Stimulated activated CD4-positive, alpha-beta T cell treated with anti-CD3 and anti-CD28 coated beads, Interleukin-2, amount 100 ng/mL, for 48 hours (primary cell): ENCODE measurements around the gene DRC3.

Experiments
- DNase-seq, 2 donors: peaks; one replicate each; pipeline ENCODE4 v3.0.0-alpha.2; 2020

The DRC3 gene

DNA sequence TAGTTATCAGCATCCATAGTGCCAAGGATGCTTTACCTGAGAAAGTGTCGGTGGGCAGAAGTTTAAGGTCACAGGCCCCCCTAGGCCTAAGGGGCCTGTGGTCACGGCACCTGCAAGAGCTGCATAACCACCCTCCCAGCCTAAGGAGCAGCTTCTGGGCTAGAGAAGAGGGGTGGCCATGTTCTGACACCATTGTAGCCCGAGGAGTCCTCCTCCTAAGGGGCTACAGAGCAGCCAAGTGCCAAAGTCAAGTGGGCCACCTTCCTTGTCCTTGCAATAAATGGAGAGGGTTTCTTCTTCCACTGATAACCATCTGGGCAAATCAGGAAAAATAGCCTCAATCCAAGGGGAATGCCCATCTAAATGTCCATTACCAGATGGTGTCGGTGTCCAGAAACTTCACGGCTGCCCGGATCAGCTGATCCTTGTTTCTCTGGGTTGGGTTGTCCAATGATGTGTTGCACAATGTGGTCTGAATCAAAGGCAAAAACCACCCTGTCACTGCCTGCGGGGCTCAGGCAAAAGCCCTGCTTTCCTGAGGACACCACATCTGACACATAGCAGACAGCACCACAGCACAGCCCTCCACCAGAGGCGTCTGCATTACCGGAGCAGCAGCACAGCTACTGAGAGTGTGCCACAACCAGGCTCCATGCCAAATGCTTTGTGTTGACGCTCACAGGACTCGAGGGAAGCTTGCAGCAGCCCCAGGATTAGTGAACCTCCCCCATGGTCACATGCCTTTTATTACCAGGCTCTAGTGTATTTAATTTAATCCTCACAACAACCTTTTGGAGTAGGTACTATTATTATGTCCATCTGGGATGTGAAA is 53.5 kb downstream of the DRC3 start:
- no peak for DNase-seq

DNA sequence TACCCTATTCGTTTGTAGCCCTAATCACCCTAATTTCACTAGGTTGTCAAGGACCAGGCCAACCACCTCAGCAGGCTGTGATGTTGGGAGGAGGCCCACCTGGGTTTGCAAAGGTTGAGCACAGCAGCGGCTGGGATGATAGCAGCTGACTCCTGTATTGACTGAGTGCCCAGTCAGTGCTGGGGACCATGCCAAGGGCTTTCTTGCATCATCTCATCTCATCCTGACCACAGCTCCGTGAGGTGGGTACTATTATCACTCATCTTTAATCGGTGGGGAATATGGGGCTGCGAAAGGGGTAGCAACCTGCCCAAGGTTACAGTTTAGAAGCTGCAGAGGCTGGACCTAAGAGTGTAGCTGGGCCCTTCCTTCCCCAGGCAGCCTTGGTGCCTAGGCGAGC is 54.6 kb downstream of the DRC3 start:
- no peak for DNase-seq

GRCh38 chr17:18028114-18028951 is 55.7 kb downstream of the DRC3 start:
- DNase-seq = no peak

DNA sequence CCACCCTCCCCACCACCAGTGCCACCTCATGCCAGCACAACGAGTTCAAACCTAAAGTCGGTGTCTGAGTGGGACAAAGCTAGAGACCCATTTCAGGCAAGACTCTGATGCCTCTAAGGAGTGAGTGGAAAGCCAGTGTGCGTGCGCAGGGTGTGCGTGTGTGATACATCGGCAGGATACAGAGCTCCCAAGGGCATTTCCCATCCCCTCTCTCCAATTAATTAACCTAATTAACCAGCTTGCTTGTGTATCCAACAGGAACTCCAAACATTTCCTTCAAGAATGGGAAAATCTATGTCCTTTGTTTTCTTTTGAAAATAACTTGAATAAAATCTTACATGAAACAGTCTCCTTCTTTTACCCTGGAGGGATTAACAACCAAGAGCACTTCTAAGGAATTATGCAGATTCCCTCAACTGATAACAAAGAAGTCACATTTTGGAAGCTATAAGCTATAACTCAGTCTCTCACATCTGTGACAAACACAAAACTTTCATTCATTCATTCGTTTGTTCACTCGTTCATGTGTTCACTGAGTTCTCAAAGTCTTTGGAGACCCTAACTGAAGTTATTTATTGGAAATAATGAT is 56.4 kb downstream of the DRC3 start:
- no peak for DNase-seq

DNA sequence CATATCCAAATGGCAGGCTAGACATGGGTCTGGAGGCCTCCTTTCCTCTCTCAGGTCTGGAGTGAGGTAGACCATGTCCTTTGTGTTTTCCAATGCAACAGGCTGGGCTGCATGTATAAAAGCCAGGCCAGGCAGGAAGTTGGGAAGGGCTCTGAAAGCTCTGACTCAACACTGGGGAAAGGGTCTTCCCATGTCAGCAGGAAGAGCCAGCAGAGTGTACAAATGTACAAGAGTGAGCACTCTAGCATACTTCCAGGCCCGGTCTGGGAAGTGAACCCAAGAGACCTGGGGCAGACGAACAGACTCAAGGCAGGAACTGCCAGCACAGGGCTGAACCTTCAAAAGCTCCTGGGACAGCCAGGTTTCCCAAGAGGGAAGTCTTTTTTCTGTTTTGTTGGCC is 59.3 kb downstream of the DRC3 start:
- DNase-seq = no peak

- DNase-seq = peak; percentile 32 to 42
Observed at GRCh38 chr17:18033442-18034099, 60.9 kb downstream of the DRC3 start.

DNA sequence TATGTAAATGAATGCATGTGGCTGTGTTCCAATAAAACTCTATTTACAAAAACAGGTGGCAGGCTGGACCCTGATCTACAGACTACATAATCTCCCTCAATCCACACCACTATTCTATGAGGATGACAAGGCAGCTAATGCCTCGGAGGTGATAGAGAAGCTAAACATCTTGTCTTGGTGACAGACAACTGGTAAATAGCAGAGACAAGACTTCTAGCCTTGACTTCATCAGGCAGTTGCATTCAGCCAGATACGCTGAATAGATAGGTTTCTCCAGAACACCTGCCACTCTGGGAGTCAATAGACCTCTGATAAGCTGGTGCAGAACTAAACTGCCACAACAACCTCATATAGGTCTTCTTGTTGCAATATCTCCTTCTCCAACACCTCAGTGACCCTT is 63.0 kb downstream of the DRC3 start:
- DNase-seq = no peak

DNA sequence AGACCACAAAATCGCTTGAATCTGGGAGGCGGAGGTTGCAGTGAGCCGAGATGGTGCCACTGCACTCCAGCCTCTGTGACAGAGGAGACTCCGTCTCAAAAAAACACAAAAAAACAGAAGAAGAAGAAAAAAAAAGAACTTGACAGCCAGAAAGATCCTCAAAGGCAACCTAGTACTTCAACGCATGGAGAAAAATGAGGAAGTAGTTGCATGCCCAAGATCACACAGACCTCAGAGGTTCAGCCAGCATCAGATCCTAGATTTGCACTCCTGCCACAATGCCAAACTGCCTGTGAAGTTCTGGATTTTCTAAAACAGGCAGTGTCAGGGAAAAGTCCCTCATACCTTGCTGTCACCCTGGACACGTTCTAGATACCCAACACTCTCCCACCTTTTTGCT is 64.8 kb downstream of the DRC3 start:
- DNase-seq = no peak

GRCh38 chr17:18038149-18038850 is 65.6 kb downstream of the DRC3 start:
- DNase-seq = peak; percentile 11 to 21

DNA sequence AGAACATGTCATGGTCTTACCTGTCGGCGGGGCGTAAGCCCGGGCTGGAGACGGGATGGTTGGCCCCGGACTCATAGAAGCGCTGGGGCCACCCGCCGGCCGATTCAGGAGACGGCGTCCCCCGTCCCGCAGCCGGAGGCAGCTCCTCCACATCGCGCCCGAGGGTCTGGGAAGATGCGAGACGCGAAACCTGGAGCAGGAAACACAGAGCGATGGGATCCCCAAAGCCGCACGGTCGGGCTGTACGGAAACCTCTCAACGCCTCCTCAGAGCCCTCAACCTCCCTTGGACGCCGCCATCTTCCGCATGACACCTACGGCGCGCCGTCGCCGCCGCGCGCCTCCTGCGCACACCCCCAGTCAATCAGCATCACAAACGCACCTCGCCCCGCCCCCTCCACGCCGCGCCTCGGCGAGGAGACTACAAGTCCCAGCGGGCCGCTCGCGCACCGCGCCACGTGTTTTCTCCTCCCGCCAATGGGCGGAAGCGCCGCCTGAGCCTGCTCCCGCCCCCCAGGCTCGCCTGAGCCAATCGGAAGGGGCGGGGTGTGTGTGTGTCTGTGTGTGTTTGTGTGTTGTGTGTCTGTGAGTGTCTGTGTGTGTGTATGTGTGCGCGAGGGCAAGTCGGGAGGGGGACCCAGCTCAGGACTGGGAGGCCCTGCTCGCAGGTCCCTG is 66.3 kb downstream of the DRC3 start, which contains the start of the genes ATPAF2 and GID4:
Gene ATPAF2 (minus strand): TSS at position 308 of the 674 bp plus-strand sequence. CDS start 155 bp downstream, at position 153.
Gene GID4 (plus strand): TSS at position 548 of the 674 bp plus-strand sequence. CDS start 57 bp downstream, at position 605.
- DNase-seq = peak; percentile 99 to 100

GRCh38 chr17:18039535-18040260 is 67.0 kb downstream of the DRC3 start:
- DNase-seq = peak in 1 of 2 donors; percentile 13

DNA sequence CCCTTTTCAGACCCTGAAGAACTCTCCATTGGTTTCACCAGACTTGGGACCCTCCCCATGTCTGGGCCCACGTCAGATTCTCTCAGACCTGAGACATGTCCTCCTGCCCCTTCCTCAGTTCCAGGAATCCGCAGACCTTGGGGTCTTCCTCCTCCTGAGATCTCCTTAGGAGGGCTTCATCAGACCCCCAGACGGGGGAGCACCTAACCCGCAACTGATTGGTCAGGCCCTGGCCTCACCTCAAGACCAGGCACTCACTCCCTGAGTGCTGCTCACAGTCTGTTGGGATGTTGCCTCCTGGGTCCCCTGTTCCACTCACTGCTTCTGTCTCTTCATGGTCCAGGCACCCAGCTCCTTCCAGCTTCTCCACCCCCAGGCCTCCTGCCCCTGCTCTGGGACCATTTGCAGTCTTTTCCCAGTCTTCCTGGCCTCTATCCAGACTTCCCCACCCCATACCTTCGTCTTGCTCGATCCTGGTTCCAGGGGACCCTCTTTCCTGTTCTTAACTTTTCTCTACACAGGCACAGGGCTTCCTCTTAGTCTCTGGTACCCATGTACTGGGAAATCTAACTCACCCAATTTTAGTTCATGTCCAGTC is 67.7 kb downstream of the DRC3 start:
- no peak for DNase-seq

DNA sequence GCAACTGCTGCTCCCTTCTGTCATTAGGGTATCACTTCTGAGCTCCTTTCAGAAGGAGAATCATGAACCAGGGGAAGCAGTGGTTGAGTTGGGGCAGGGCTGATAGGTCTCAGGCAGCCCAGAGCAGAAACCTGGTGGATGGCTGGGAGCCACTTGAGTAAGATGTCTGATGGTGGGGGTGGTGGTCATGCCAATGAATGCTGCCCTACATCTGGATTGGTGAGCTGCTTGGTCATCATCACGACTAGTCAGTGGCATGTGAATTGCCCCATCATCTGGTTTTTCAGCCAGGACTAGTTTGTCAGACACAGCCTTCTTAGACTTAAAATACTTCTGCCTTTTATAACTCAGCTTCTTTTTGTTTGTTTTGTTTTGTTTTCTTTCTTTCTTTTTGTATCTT is 69.1 kb downstream of the DRC3 start:
- DNase-seq = no peak

GRCh38 chr17:18042983-18043382 is 70.3 kb downstream of the DRC3 start:
- DNase-seq = no peak

DNA sequence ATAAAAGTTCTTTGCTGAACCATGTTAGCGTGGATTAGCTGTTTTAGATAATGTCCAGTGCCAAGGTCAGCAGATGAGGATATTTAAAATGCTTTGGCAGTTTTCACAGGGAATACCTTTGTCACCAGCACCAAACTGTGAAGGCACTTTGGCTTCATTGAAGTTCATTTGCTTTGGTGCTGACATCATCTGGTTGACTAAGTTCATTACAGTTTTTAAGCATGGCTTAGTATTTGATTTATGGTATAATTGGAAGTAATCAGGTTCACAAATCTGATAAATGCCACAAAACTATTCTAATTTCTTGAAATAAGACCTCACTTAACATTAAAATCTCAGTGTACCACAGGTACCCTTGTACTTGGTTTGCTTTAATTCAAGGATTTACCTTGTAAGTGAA is 70.8 kb downstream of the DRC3 start:
- DNase-seq = no peak

- no peak for DNase-seq
Observed at GRCh38 chr17:18044609-18045008, 71.9 kb downstream of the DRC3 start.

DNA sequence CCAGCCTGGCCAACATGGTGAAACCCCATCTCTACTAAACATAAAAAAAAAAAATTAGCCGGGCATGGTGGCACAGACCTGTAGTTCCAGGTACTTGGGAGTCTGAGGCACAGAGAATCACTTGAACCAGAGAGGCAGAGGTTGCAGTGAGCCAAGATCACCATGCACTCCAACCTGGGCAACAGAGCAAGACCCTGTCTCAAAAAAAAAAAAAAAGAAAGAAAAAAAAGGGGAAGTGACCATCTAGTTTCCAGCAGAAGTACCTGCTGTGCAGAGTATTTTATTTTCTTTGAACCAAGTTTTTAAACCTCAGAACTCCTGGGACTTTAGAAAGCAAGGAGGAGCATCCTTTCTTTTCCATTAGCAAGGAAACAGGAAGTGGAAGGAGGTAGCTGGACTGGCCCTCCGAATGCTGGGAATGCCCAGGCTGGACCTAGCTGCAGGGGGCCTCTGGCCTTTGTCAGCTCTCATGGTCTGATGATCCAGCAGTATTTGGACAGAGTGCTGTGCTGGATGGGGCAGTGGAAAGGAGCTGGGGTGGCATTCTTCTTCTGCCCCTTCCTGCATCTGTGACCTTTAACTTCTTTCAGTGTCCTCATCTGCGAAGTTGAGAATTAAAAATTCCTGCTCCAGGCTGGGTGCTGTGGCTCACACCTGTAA is 73.2 kb downstream of the DRC3 start:
- no peak for DNase-seq

- no peak for DNase-seq
Observed at GRCh38 chr17:18055597-18055996, 82.9 kb downstream of the DRC3 start.

DNA sequence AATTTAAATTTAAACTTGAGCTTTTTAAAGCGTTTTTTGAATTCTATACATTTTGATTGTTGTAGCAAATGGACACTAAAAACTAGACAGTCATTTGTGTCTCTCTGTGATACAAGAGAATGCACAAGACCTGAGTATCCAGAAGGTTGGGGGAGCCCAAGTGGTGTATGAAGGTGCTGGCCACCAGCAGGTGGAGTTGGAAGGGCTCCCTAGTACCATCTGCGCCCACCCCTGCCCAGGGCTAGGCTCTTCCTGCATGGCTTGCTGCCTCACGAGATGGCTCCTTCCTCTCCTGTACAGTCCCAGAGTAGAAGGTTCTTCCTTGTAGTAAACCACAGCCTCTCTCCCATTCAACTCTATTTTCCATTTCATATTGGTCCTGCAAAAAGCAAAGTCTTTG is 83.6 kb downstream of the DRC3 start:
- no peak for DNase-seq

GRCh38 chr17:18059283-18059682 is 86.6 kb downstream of the DRC3 start:
- DNase-seq = no peak
